Subcutaneous abdominal adipose tissue (tissue), 5 donors: Measurements from ENCODE around the gene ZKSCAN5.
"Not testable (repeated sequence)": the region's sequence is repeated elsewhere in the genome, so short reads cannot be mapped to it uniquely, and the experiment has no call there.

Experiments
- H3K27ac ChIP-seq: one replicate; pipeline ENCODE4 v1.7.0; 2013; ENCODE audit warnings: low read depth, mild to moderate bottlenecking, inconsistent platforms, low read length, moderate library complexity
- H3K27me3 ChIP-seq, 5 donors: one replicate each; pipeline ENCODE4 v1.7.0; 2013; ENCODE audit warnings: low read length in 5 of 5, inconsistent platforms in 1 of 5; ENCODE audit not compliant: control insufficient read depth in 5 of 5, insufficient read depth in 4 of 5
- H3K36me3 ChIP-seq, 5 donors: one replicate each; pipeline ENCODE4 v1.7.0; 2013; ENCODE audit warnings: low read length in 5 of 5; ENCODE audit not compliant: control insufficient read depth in 5 of 5, insufficient read depth in 5 of 5
- H3K4me1 ChIP-seq, 5 donors: one replicate each; pipeline ENCODE4 v1.7.0; 2013; ENCODE audit warnings: low read length in 5 of 5, mild to moderate bottlenecking in 3 of 5, moderate library complexity in 1 of 5; ENCODE audit not compliant: control insufficient read depth in 5 of 5, insufficient read depth in 5 of 5
- H3K4me3 ChIP-seq, 5 donors: one replicate each; pipeline ENCODE4 v1.7.0; 2013; ENCODE audit warnings: low read length in 5 of 5, low read depth in 1 of 5
- H3K9ac ChIP-seq, 5 donors: one replicate each; pipeline ENCODE4 v1.7.0; 2013; ENCODE audit warnings: low read length in 5 of 5, mild to moderate bottlenecking in 4 of 5, moderate library complexity in 3 of 5
- H3K9me3 ChIP-seq, 5 donors: one replicate each; pipeline ENCODE4 v1.7.0; 2013; ENCODE audit warnings: low read length in 5 of 5; ENCODE audit not compliant: control insufficient read depth in 5 of 5
- donor health status: healthy.
- donor health status: healthy.
- donor health status: healthy.
- donor health status: healthy.
- donor health status: healthy.

ZKSCAN5 gene

GRCh38 chr7:99576251-99576650 lies 71.8 kb downstream of the ZKSCAN5 start:
- peaks cover 0 to 16% (median 13%) of the 10 kb centered on the region in 5 donors for H3K4me1 ChIP-seq
- H3K9ac ChIP-seq, result no peak overlapping the region
- H3K36me3 ChIP-seq, result peaks cover 19 to 31% (median 28%) of the 10 kb centered on the region in 5 donors
- no peak overlapping the region for H3K4me3 ChIP-seq
- H3K27me3 ChIP-seq, result no peaks in the 10 kb centered on the region
- H3K27ac ChIP-seq, result no peak overlapping the region
- no peaks in the 10 kb centered on the region for H3K9me3 ChIP-seq

GRCh38 chr7:99579281-99579955 lies 75.0 kb downstream of the ZKSCAN5 start:
- Histone ChIP-seq H3K4me3 (peak overlapping the region in 4 of 5 donors; percentile 71 to 77 (median 72)), H3K9ac (peak overlapping the region in 4 of 5 donors; percentile 29 to 75 (median 68)), H3K4me1 (peaks cover 0 to 16% (median 13%) of the 10 kb centered on the region in 5 donors), H3K27me3 (no peaks in the 10 kb centered on the region), H3K27ac (no peak overlapping the region), H3K9me3 (no peaks in the 10 kb centered on the region), H3K36me3 (peaks cover 0 to 4% (median 0%) of the 10 kb centered on the region in 5 donors)

- H3K27me3 ChIP-seq, result no peaks in the 10 kb centered on the region
- H3K9me3 ChIP-seq, result no peaks in the 10 kb centered on the region
- H3K27ac ChIP-seq, result no peak overlapping the region
- peak overlapping the region; percentile 29 to 75 (median 66) for H3K9ac ChIP-seq
- H3K4me1 ChIP-seq, result peaks cover 0 to 16% (median 13%) of the 10 kb centered on the region in 5 donors
- no peaks in the 10 kb centered on the region for H3K36me3 ChIP-seq
- H3K4me3 ChIP-seq, result peak overlapping the region; percentile 71 to 77 (median 72)
Measured at GRCh38 chr7:99579956-99580777, 75.7 kb downstream of the ZKSCAN5 start.

- not testable (repeated sequence) for H3K9me3 ChIP-seq, H3K27me3 ChIP-seq, H3K36me3 ChIP-seq, H3K27ac ChIP-seq
- H3K4me1 ChIP-seq, result peaks cover 0 to 16% (median 13%) of the 10 kb centered on the region in 5 donors
- peak overlapping the region; percentile 71 to 77 (median 72) for H3K4me3 ChIP-seq
- H3K9ac ChIP-seq, result peak overlapping the region; percentile 29 to 75 (median 66)
Measured at GRCh38 chr7:99580778-99581332, 76.4 kb downstream of the ZKSCAN5 start.
